C4-2B (cell line): ENCODE measurements around the gene NRBF2.

Experiments used
- CTCF ChIP-seq: fragments of 450-650 bp; conservative IDR thresholded peaks from 2 replicates; pipeline ENCODE4 v1.5.1; 2017; ENCODE audit warnings: mild to moderate bottlenecking
- ZFX ChIP-seq: fragments of 450-650 bp; IDR thresholded peaks from 2 replicates; pipeline ENCODE4 v1.6.1; 2017

DNA sequence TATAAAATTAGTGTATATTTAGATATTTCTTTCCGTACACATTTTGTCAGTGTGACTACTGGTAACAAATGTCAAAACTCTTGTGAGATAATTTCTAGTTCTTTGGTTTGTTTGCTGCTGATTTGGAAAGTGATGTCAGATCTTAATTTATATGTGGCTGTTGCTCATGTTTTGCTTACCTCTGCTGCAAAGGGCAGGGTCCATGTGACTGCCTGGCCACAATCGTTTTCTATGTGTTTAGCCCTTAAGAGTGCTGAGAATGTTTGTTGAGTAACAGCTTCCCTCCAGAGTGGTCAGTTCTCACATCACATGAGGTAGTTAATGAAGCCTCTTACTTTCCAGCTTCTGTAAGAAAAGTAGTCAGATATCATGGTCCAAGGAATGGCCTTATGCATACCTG, 4.2 kb downstream of the NRBF2 start:
- TF ChIP-seq CTCF (no peak), ZFX (no peak)
